ENCODE measurements around the gene RNU4-1. TPM values are rescaled to one million over a fixed set of nuclear protein-coding genes. Genes with fewer than 3 reads are reported as not detected.
A peak's percentile ranks its signal among the peaks of the same experiment; 100 is the strongest.

RNU4-1 gene
- total RNA-seq, 1 experiment from 2014 or later: 1,565 TPM

DNA sequence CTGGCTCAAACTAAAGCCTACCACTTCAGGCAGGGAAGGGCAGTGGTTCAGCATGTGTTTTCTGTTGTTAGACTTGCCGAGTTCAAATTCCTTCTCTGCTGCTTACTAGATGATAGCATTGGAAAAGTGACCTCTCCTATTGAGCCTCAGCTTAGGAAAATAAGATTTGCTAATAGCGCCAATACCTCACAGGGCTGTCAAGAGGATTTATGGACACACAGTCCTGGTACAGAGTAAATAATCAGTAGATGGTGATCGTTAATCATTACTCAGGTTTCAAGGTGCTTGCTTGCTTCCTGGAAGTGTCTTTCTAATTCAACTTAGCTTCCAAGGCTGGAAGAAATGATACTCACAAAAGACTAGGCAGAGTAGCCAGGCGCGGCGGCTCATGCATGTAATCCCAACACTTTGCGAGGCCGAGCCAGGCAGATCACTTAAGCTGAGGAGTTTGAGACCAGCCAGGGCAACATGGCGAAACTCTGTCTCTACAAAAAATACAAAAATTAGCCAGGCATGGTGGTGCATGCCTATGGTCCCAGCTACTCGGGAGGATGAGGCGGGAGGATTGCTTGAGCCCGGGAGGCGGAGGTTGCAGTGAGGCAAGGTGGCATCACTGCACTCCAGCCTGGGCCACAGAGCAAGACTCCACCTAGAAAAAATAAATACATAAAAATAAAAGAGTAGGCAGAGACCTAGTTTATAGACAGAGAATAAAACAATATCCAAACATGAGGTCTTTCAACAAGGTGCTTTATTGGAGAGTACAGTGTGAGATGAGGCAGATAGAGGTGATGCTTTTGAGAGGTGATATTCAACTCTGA, 28.6 kb upstream of the RNU4-1 start:
- BruUV-seq (replicated peaks): no TSS peak
- Histone ChIP-seq H3K4me1 (ENCODE audit: control insufficient read depth, insufficient read depth, low read length) (peaks cover 8% of the 10 kb centered on the region; the same call in 1 of the 2 replicates), H3K27me3 (ENCODE audit: control insufficient read depth, insufficient read depth, low read length) (no peaks in the 10 kb centered on the region), H3K36me3 (ENCODE audit: control insufficient read depth, insufficient read depth, low read length) (no peaks in the 10 kb centered on the region), H3K27ac (ENCODE audit: low read length) (no peak overlapping the region), H3K9me3 (ENCODE audit: control insufficient read depth, insufficient read depth, low read depth, low read length) (no peaks in the 10 kb centered on the region), H3K4me3 (ENCODE audit: low read depth in 2 of 2, low read length in 2 of 2) (no peak overlapping the region)
- ATAC-seq: no peak
- ChIA-PET POLR2A (interaction anchor here (1.0 kb wide), 1 partner anchor 28 kb away, joined by 3 read pairs; the partner anchor contains the start of gene RNU4-1), CTCF (no interaction called here)
- DNase-seq (ENCODE audit: low read depth, low spot score): no peak
- in situ Hi-C loops (cut with HindIII; ENCODE audit: low pct_unique_long_range_greater_than_20kb, low sequenced_read_pairs) (no loop called here), intact Hi-C loops (cut with micrococcal nuclease; ENCODE audit: unreplicated experiment) (no loop called here)
- TF ChIP-seq TCF7L2 (IDR thresholded peaks at IDR 0.05; ENCODE audit: low read depth, low read length) (no peak), REST (IDR thresholded peaks at IDR 0.05; ENCODE audit: insufficient read depth in 1 of 2, low read depth in 2 of 2, low read length in 1 of 2) (no peak), SIN3A (IDR thresholded peaks at IDR 0.05; ENCODE audit: borderline replicate concordance, insufficient read depth, low read depth, low read length) (no peak), POLR2AphosphoS5 (IDR thresholded peaks at IDR 0.05; ENCODE audit: low read depth, low read length) (no peak)
- TF ChIP-seq, protein P1, sequence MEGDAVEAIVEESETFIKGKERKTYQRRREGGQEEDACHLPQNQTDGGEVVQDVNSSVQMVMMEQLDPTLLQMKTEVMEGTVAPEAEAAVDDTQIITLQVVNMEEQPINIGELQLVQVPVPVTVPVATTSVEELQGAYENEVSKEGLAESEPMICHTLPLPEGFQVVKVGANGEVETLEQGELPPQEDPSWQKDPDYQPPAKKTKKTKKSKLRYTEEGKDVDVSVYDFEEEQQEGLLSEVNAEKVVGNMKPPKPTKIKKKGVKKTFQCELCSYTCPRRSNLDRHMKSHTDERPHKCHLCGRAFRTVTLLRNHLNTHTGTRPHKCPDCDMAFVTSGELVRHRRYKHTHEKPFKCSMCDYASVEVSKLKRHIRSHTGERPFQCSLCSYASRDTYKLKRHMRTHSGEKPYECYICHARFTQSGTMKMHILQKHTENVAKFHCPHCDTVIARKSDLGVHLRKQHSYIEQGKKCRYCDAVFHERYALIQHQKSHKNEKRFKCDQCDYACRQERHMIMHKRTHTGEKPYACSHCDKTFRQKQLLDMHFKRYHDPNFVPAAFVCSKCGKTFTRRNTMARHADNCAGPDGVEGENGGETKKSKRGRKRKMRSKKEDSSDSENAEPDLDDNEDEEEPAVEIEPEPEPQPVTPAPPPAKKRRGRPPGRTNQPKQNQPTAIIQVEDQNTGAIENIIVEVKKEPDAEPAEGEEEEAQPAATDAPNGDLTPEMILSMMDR (IDR thresholded peaks at IDR 0.05): no peak

GRCh38 chr12:120317224-120318105, 24.4 kb upstream of the RNU4-1 start:
- ChIA-PET POLR2A (interaction anchor here (0.6 to 0.7 kb wide), 3 partner anchors 9 to 185 kb away, joined by 3 to 13 read pairs (median 6); no protein-coding TSS in a partner anchor), CTCF (interaction anchor here (0.6 to 1.4 kb wide), 3 partner anchors 15 to 72 kb away, joined by 6 to 9 read pairs (median 8); partner anchors contain the start of gene SIRT4)
- ATAC-seq: peak; percentile 99
- no TSS peak for BruUV-seq (replicated peaks)
- Histone ChIP-seq H3K4me1 (ENCODE audit: control insufficient read depth, insufficient read depth, low read length) (peaks cover 4% of the 10 kb centered on the region; the same call in 1 of the 2 replicates), H3K36me3 (ENCODE audit: control insufficient read depth, insufficient read depth, low read length) (no peaks in the 10 kb centered on the region), H3K27ac (ENCODE audit: low read length) (peak overlapping the region; percentile 91), H3K9me3 (ENCODE audit: control insufficient read depth, insufficient read depth, low read depth, low read length) (no peaks in the 10 kb centered on the region), H3K27me3 (ENCODE audit: control insufficient read depth, insufficient read depth, low read length) (no peaks in the 10 kb centered on the region), H3K4me3 (ENCODE audit: low read depth in 2 of 2, low read length in 2 of 2) (peak overlapping the region; percentile 68 to 77)
- in situ Hi-C loops (cut with HindIII; ENCODE audit: low pct_unique_long_range_greater_than_20kb, low sequenced_read_pairs): no loop called here
- intact Hi-C loops (cut with micrococcal nuclease; ENCODE audit: unreplicated experiment): no loop called here
- peak; percentile 94 for DNase-seq (ENCODE audit: low read depth, low spot score)
- TF ChIP-seq TCF7L2 (IDR thresholded peaks at IDR 0.05; ENCODE audit: low read depth, low read length) (0 out of 2 replicates have a peak, but pooled peaks have one; percentile 20), SIN3A (IDR thresholded peaks at IDR 0.05; ENCODE audit: borderline replicate concordance, insufficient read depth, low read depth, low read length) (0 out of 2 replicates have a peak, but pooled peaks have one; percentile 14), REST (IDR thresholded peaks at IDR 0.05; ENCODE audit: insufficient read depth in 1 of 2, low read depth in 2 of 2, low read length in 1 of 2) (no peak), POLR2AphosphoS5 (IDR thresholded peaks at IDR 0.05; ENCODE audit: low read depth, low read length) (peak; percentile 93)
- TF ChIP-seq, protein P1 (IDR thresholded peaks at IDR 0.05): peak; percentile 82

Measured in Panc1 (cell line).